HepG2 (cell line): ENCODE measurements around the gene HSPA1A. TPM values are rescaled to one million over a fixed set of nuclear protein-coding genes. Genes with fewer than 3 reads are reported as not detected.

ENCODE experiments used
- BCL6 ChIP-seq: IDR thresholded peaks from 2 replicates; pipeline ENCODE4 v1.6.1; 2016; ENCODE audit warnings: missing genetic modification reagents, missing compliant biosample characterization
- BORCS8-MEF2B ChIP-seq: sonication (generic); formaldehyde crosslinking; IDR thresholded peaks from 2 replicates; pipeline ENCODE4 v1.8.0; 2022; ENCODE audit warnings: mild to moderate bottlenecking, missing genetic modification reagents
- EP300 ChIP-seq, 3 experiments: sonication (generic) in 1 of 3; formaldehyde crosslinking in 1 of 3; IDR thresholded peaks; 2 replicates each; pipeline versions ENCODE4 v1.5.1 to v1.6.1; 2011 to 2020; ENCODE audit warnings: low read depth in 2 of 3, low read length in 2 of 3, borderline replicate concordance in 1 of 3, improper control_type of control experiment in 1 of 3, mild to moderate bottlenecking in 1 of 3, missing genetic modification reagents in 1 of 3, moderate library complexity in 1 of 3
- EZH2 ChIP-seq: conservative IDR thresholded peaks from 2 replicates; pipeline ENCODE4 v1.6.1; 2012; ENCODE audit warnings: mild to moderate bottlenecking, low read depth, low read length, moderate library complexity
- GABPA ChIP-seq, 2 experiments: IDR thresholded peaks; 2 replicates each; pipeline ENCODE4 v1.6.1; 2011 to 2016; ENCODE audit warnings: low read depth in 2 of 2, low read length in 1 of 2, missing biosample characterization in 1 of 2, missing genetic modification characterization in 1 of 2
- HMG20B ChIP-seq: conservative IDR thresholded peaks from 2 replicates; pipeline ENCODE4 v1.6.1; 2016; ENCODE audit warnings: missing genetic modification reagents, missing compliant biosample characterization
- HOXD1 ChIP-seq: sonication (generic); formaldehyde crosslinking; IDR thresholded peaks from 2 replicates; pipeline ENCODE4 v1.5.0; 2020; ENCODE audit warnings: missing genetic modification reagents
- MEF2D ChIP-seq: sonication (generic); formaldehyde crosslinking; IDR thresholded peaks from 2 replicates; pipeline ENCODE4 v1.5.1; 2020; ENCODE audit warnings: mild to moderate bottlenecking, missing genetic modification reagents
- NFRKB ChIP-seq: fragments of 450-650 bp; IDR thresholded peaks from 2 replicates; pipeline ENCODE4 v1.6.1; 2017
- SAP130 ChIP-seq: IDR thresholded peaks from 2 replicates; pipeline ENCODE4 v1.6.1; 2016; ENCODE audit warnings: low read depth
- SP2 ChIP-seq: sonication (generic); formaldehyde crosslinking; IDR thresholded peaks from 2 replicates; pipeline ENCODE4 v1.5.1; 2020; ENCODE audit warnings: mild to moderate bottlenecking, missing genetic modification reagents
- ZFP82 ChIP-seq: sonication (generic); formaldehyde crosslinking; IDR thresholded peaks from 2 replicates; pipeline ENCODE4 v1.5.1; 2020; ENCODE audit warnings: mild to moderate bottlenecking, missing genetic modification reagents, borderline replicate concordance
- ZKSCAN5 ChIP-seq: sonication (generic); formaldehyde crosslinking; IDR thresholded peaks from 2 replicates; pipeline ENCODE4 v1.5.1; 2020; ENCODE audit warnings: mild to moderate bottlenecking, missing genetic modification reagents
- ZNF530 ChIP-seq: sonication (generic); formaldehyde crosslinking; IDR thresholded peaks from 2 replicates; pipeline ENCODE4 v1.5.0; 2020; ENCODE audit warnings: low read depth, mild to moderate bottlenecking, missing genetic modification reagents
- ZNF569 ChIP-seq: sonication (generic); formaldehyde crosslinking; IDR thresholded peaks from 2 replicates; pipeline ENCODE4 v1.5.0; 2020; ENCODE audit warnings: mild to moderate bottlenecking, missing genetic modification reagents, moderate library complexity, borderline replicate concordance
- ZNF605 ChIP-seq: sonication (generic); formaldehyde crosslinking; IDR thresholded peaks from 2 replicates; pipeline ENCODE4 v1.8.0; 2022; ENCODE audit warnings: mild to moderate bottlenecking, missing genetic modification reagents
- polyA plus RNA-seq, 8 experiments: library from polyadenylated mRNA; depleted of rRNA in 3 of 8; stranded (reverse) in 7 of 8; unstranded in 1 of 8; fragments of >200 nt; fragmentation: Illumina TruSeq in 4 of 8; extraction: Trizol in 4 of 8; gene quantifications; 2 replicates each; pipeline versions ENCODE4 v1.2.1 to v1.2.3, GENCODE V29; 2011 to 2016; ENCODE audit warnings: low read depth in 4 of 8, missing spikeins in 1 of 8, mixed read lengths in 1 of 8; ENCODE audit not compliant: insufficient read depth in 1 of 8
- total RNA-seq, 5 experiments: library from RNA; depleted of rRNA; stranded (reverse); fragments of >200 nt; fragmentation: Illumina TruSeq; extraction: Trizol; gene quantifications; 2 replicates each; pipeline ENCODE4 v1.2.3, GENCODE V29; 2016; ENCODE audit warnings: low read depth in 1 of 5
- TF ChIP-seq, protein P1 (sequence below): sonication (generic); formaldehyde crosslinking; IDR thresholded peaks from 2 replicates; pipeline ENCODE4 v1.4.0; 2020; ENCODE audit warnings: mild to moderate bottlenecking, missing genetic modification reagents
- TF ChIP-seq, protein P2 (sequence below): sonication (generic); formaldehyde crosslinking; IDR thresholded peaks from 2 replicates; pipeline ENCODE4 v1.4.0; 2020; ENCODE audit warnings: missing genetic modification reagents, borderline replicate concordance
- TF ChIP-seq, protein P3 (sequence below): sonication (generic); formaldehyde crosslinking; IDR thresholded peaks from 2 replicates; pipeline ENCODE4 v1.5.0; 2020; ENCODE audit warnings: missing genetic modification reagents

HSPA1A gene
- total and polyA plus RNA-seq, 2 of the 13 experiments (the other 11 are each of a cell fraction or from before 2014, with no cell fraction given), result 44.5 to 85.0 TPM

DNA sequence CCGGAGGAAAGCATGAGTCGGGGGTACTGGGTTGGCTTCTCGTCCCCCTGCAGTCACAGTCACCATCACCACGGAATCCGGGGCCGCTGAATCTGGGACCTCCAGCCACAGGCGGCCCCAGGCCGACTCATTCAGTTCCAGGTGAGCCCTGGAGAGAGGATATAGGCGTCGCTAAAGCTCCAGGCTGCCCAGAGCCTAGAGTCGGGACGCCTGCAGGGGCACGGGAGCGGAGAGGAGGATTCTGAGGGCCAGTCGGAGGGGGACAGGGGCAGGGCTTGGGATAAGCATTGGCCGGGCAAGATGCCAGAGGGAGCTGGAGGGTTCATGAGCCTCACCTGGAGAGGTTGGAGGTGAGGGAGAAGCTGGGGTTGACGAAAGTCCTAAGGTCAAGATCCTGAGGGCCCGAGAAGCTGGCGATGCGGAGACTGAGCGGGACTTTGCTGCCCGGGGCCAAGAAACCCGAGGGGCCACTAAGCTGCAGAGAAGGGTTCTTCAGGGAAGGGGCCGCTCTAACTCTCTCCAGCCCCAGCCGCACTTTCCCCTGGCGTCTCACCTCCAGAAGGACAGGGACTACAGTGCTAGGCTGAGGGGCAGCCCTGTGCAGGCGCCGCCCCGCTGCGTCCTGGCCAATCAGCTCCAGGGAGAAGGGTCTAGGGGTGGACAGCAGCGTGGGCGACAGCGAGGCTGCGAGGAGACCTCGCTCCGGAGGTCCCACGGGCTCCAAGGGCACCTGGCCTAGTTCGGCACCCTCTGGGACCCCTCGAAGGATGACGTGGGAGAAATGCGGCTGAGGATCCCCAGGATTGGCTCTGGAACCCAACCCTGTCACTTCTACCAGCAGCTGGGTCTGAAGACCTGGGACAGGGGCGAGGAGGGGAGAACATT lies 49.2 kb upstream of the HSPA1A start (continued):
- TF ChIP-seq MEF2D (peak; percentile 59; the same call in 1 of the 2 replicates), ZNF605 (peak; percentile 84), SP2 (CRISPR knock-in tag) (peak; percentile 51), ZNF530 (no peak), SAP130 (CRISPR knock-in tag) (peak; percentile 79), ZKSCAN5 (CRISPR knock-in tag) (peak; percentile 98), BCL6 (peak; percentile 8; the same call in 1 of the 2 replicates), EZH2 (no peak), GABPA (IDR thresholded peaks at IDR 0.05; ENCODE audit: low read depth, low read length) (no peak), GABPA (CRISPR knock-in tag; IDR thresholded peaks at IDR 0.05; ENCODE audit: low read depth) (no peak), NFRKB (no peak), ZFP82 (CRISPR knock-in tag) (no peak), ZNF569 (CRISPR knock-in tag) (no peak), HMG20B (CRISPR knock-in tag) (no peak), BORCS8-MEF2B (CRISPR knock-in tag) (no peak), EP300 (IDR thresholded peaks at IDR 0.05; ENCODE audit: low read depth in 2 of 2, low read length in 2 of 2) (no peak), EP300 (CRISPR knock-in tag; IDR thresholded peaks at IDR 0.05; ENCODE audit: borderline replicate concordance) (no peak), HOXD1 (CRISPR knock-in tag) (0 out of 2 replicates have a peak, but pooled peaks have one; percentile 48)
- TF ChIP-seq, protein P1, sequence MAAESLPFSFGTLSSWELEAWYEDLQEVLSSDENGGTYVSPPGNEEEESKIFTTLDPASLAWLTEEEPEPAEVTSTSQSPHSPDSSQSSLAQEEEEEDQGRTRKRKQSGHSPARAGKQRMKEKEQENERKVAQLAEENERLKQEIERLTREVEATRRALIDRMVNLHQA, result no peak
- TF ChIP-seq, protein P2, sequence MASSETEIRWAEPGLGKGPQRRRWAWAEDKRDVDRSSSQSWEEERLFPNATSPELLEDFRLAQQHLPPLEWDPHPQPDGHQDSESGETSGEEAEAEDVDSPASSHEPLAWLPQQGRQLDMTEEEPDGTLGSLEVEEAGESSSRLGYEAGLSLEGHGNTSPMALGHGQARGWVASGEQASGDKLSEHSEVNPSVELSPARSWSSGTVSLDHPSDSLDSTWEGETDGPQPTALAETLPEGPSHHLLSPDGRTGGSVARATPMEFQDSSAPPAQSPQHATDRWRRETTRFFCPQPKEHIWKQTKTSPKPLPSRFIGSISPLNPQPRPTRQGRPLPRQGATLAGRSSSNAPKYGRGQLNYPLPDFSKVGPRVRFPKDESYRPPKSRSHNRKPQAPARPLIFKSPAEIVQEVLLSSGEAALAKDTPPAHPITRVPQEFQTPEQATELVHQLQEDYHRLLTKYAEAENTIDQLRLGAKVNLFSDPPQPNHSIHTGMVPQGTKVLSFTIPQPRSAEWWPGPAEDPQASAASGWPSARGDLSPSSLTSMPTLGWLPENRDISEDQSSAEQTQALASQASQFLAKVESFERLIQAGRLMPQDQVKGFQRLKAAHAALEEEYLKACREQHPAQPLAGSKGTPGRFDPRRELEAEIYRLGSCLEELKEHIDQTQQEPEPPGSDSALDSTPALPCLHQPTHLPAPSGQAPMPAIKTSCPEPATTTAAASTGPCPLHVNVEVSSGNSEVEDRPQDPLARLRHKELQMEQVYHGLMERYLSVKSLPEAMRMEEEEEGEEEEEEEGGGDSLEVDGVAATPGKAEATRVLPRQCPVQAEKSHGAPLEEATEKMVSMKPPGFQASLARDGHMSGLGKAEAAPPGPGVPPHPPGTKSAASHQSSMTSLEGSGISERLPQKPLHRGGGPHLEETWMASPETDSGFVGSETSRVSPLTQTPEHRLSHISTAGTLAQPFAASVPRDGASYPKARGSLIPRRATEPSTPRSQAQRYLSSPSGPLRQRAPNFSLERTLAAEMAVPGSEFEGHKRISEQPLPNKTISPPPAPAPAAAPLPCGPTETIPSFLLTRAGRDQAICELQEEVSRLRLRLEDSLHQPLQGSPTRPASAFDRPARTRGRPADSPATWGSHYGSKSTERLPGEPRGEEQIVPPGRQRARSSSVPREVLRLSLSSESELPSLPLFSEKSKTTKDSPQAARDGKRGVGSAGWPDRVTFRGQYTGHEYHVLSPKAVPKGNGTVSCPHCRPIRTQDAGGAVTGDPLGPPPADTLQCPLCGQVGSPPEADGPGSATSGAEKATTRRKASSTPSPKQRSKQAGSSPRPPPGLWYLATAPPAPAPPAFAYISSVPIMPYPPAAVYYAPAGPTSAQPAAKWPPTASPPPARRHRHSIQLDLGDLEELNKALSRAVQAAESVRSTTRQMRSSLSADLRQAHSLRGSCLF (CRISPR knock-in tag), result 0 out of 2 replicates have a peak, but pooled peaks have one; percentile 30
- TF ChIP-seq, protein P3, sequence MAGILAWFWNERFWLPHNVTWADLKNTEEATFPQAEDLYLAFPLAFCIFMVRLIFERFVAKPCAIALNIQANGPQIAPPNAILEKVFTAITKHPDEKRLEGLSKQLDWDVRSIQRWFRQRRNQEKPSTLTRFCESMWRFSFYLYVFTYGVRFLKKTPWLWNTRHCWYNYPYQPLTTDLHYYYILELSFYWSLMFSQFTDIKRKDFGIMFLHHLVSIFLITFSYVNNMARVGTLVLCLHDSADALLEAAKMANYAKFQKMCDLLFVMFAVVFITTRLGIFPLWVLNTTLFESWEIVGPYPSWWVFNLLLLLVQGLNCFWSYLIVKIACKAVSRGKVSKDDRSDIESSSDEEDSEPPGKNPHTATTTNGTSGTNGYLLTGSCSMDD (CRISPR knock-in tag), result no peak; the same call in 1 of the 2 replicates
